ENCODE data around the gene MFF. TPM values are rescaled to one million over a fixed set of nuclear protein-coding genes. Genes with fewer than 3 reads are reported as not detected.

Gene MFF
- total RNA-seq, 3 donors from 2014 or later (not counting 1 experiment from before 2014, with no cell fraction given): 57.7 to 60.8 (median 59.8) TPM

DNA sequence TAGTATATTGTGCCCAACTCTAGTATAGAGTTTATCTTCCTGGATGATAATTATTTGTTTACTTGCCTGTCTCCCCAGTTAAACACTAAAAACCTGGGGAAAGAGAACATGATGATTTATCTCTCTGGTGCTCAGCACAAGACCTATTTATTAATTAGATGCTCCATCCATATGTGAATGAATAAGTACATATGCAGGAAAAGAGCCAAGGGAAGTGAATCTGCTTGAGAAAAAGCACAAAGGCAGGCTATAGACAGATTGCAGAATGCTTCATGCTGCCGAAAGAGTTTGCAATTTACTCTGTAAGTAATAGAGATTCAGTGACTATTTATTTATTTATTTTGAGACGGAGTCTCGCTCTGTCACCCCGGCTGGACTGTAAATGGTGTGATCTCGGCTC lies 37.3 kb upstream of the MFF start:
- peaks cover 0 to 3% of the 10 kb centered on the region in 2 donors for H3K9me3 Mint-ChIP-seq
- no peaks in the 10 kb centered on the region for H3K27me3 ChIP-seq (ENCODE audit: control insufficient read depth, insufficient read depth, low read length)
- WGBS (ENCODE audit: insufficient coverage): 97% methylated on average over 5 of the region's 5 CpGs
- H3K9me3 ChIP-seq (ENCODE audit: control insufficient read depth, insufficient read depth, low read length): no peaks in the 10 kb centered on the region
- H3K27ac Mint-ChIP-seq: no peak overlapping the region
- H3K36me3 Mint-ChIP-seq: no peaks in the 10 kb centered on the region
- no peaks in the 10 kb centered on the region for H3K4me1 Mint-ChIP-seq
- peaks cover 0 to 3% of the 10 kb centered on the region in 2 donors for H3K27me3 Mint-ChIP-seq (ENCODE audit: low read depth in 2 of 2)
- no peak overlapping the region for H3K4me3 Mint-ChIP-seq
- DNase-seq (no peak), ATAC-seq (no peak)
- H3K4me3 ChIP-seq (ENCODE audit: low read length): no peak overlapping the region
- no peak for TF ChIP-seq CTCF (IDR thresholded peaks at IDR 0.05)
- no peak overlapping the region for H3K27ac ChIP-seq (ENCODE audit: low read length)
- H3K4me1 ChIP-seq (ENCODE audit: control insufficient read depth, insufficient read depth, low read length): no peaks in the 10 kb centered on the region
- intact Hi-C loops (cut with micrococcal nuclease): no loop called here
- no peaks in the 10 kb centered on the region for H3K36me3 ChIP-seq (ENCODE audit: control insufficient read depth, insufficient read depth, low read length)

GRCh38 chr2:227292314-227292713 lies 32.7 kb upstream of the MFF start:
- H3K4me3 ChIP-seq (ENCODE audit: low read length): no peak overlapping the region
- no peaks in the 10 kb centered on the region for H3K36me3 ChIP-seq (ENCODE audit: control insufficient read depth, insufficient read depth, low read length)
- no peaks in the 10 kb centered on the region for H3K36me3 Mint-ChIP-seq
- no peaks in the 10 kb centered on the region for H3K9me3 ChIP-seq (ENCODE audit: control insufficient read depth, insufficient read depth, low read length)
- DNase-seq (no peak), ATAC-seq (no peak)
- H3K27ac Mint-ChIP-seq: no peak overlapping the region
- H3K27ac ChIP-seq (ENCODE audit: low read length): no peak overlapping the region
- no peaks in the 10 kb centered on the region for H3K9me3 Mint-ChIP-seq
- H3K4me1 Mint-ChIP-seq: no peaks in the 10 kb centered on the region
- intact Hi-C loops (cut with micrococcal nuclease): no loop called here
- H3K4me3 Mint-ChIP-seq: no peak overlapping the region
- H3K27me3 Mint-ChIP-seq (ENCODE audit: low read depth in 2 of 2): no peaks in the 10 kb centered on the region
- WGBS (ENCODE audit: insufficient coverage): 71% methylated on average over 1 of the region's 3 CpGs
- H3K27me3 ChIP-seq (ENCODE audit: control insufficient read depth, insufficient read depth, low read length): no peaks in the 10 kb centered on the region
- H3K4me1 ChIP-seq (ENCODE audit: control insufficient read depth, insufficient read depth, low read length): no peaks in the 10 kb centered on the region
- no peak for TF ChIP-seq CTCF (IDR thresholded peaks at IDR 0.05)

- intact Hi-C loops (cut with micrococcal nuclease): no loop called here
- 98% methylated on average over 4 of the region's 4 CpGs for WGBS (ENCODE audit: insufficient coverage)
- Histone ChIP-seq H3K4me3 (ENCODE audit: low read length) (no peak overlapping the region), H3K36me3 (ENCODE audit: control insufficient read depth, insufficient read depth, low read length) (no peaks in the 10 kb centered on the region), H3K27ac (ENCODE audit: low read length) (no peak overlapping the region), H3K27me3 (ENCODE audit: control insufficient read depth, insufficient read depth, low read length) (no peaks in the 10 kb centered on the region), H3K4me1 (ENCODE audit: control insufficient read depth, insufficient read depth, low read length) (no peaks in the 10 kb centered on the region), H3K9me3 (ENCODE audit: control insufficient read depth, insufficient read depth, low read length) (no peaks in the 10 kb centered on the region)
- H3K9me3 Mint-ChIP-seq: no peaks in the 10 kb centered on the region
- ATAC-seq (no peak), DNase-seq (no peak)
- H3K27ac Mint-ChIP-seq: no peak overlapping the region
- no peak for TF ChIP-seq CTCF (IDR thresholded peaks at IDR 0.05)
- no peaks in the 10 kb centered on the region for H3K36me3 Mint-ChIP-seq
- no peaks in the 10 kb centered on the region for H3K27me3 Mint-ChIP-seq (ENCODE audit: low read depth in 2 of 2)
- H3K4me3 Mint-ChIP-seq: no peak overlapping the region
- H3K4me1 Mint-ChIP-seq: no peaks in the 10 kb centered on the region
These were observed 31.5 kb upstream of the MFF start for GRCh38 chr2:227293531-227293930.

- Mint-ChIP-seq H3K36me3 (no peaks in the 10 kb centered on the region), H3K27me3 (ENCODE audit: low read depth in 2 of 2) (no peaks in the 10 kb centered on the region), H3K9me3 (no peaks in the 10 kb centered on the region), H3K4me1 (no peaks in the 10 kb centered on the region), H3K4me3 (no peak overlapping the region), H3K27ac (no peak overlapping the region)
- Histone ChIP-seq H3K4me1 (ENCODE audit: control insufficient read depth, insufficient read depth, low read length) (no peaks in the 10 kb centered on the region), H3K4me3 (ENCODE audit: low read length) (no peak overlapping the region), H3K36me3 (ENCODE audit: control insufficient read depth, insufficient read depth, low read length) (no peaks in the 10 kb centered on the region), H3K27me3 (ENCODE audit: control insufficient read depth, insufficient read depth, low read length) (no peaks in the 10 kb centered on the region), H3K27ac (ENCODE audit: low read length) (no peak overlapping the region), H3K9me3 (ENCODE audit: control insufficient read depth, insufficient read depth, low read length) (no peaks in the 10 kb centered on the region)
- 98% methylated on average over 4 of the region's 4 CpGs for whole genome bisulfite sequencing (ENCODE audit: insufficient coverage)
- no peak for ATAC-seq
- TF ChIP-seq CTCF (IDR thresholded peaks at IDR 0.05): no peak
- intact Hi-C loops (cut with micrococcal nuclease): no loop called here
- no peak for DNase-seq
These were observed 29.2 kb upstream of the MFF start for GRCh38 chr2:227295806-227296205.
